Thyroid gland (tissue), 4 donors: Measurements from ENCODE around the gene ERMP1. TPM values are rescaled to one million over a fixed set of nuclear protein-coding genes. Genes with fewer than 3 reads are reported as not detected.

Experiments
- DNase-seq, 2 donors: peaks; one replicate each; pipeline ENCODE4 v3.0.0-alpha.2; 2019
- H3K27ac ChIP-seq, 3 donors: fragments of 200-600 bp; sonication (generic); 1 replicate in 2 of 3; 2 replicates in 1 of 3; pipeline ENCODE4 v1.5.1; 2016 to 2019; ENCODE audit warnings: mild to moderate bottlenecking in 1 of 3, moderate library complexity in 1 of 3
- H3K27me3 ChIP-seq: fragments of 200-600 bp; sonication (generic); one replicate; pipeline ENCODE4 v1.5.1; 2019
- H3K36me3 ChIP-seq, 2 donors: fragments of 200-600 bp; sonication (generic); one replicate each; pipeline ENCODE4 v1.5.1; 2016 to 2019
- H3K4me1 ChIP-seq, 2 donors: fragments of 200-600 bp; sonication (generic); one replicate each; pipeline ENCODE4 v1.5.1; 2017 to 2019
- H3K4me3 ChIP-seq, 3 donors: fragments of 200-600 bp; sonication (generic); replicated peaks in 1 of 3; 1 replicate in 2 of 3; 2 replicates in 1 of 3; pipeline ENCODE4 v1.5.1; 2016; ENCODE audit warnings: mild to moderate bottlenecking in 1 of 3
- H3K9me3 ChIP-seq: fragments of 200-600 bp; sonication (generic); one replicate; pipeline ENCODE4 v1.5.1; 2017
- POLR2A ChIP-seq, 2 donors: fragments of 450-650 bp; IDR thresholded peaks; one replicate each; pipeline ENCODE4 v1.6.1; 2017; ENCODE audit warnings: antibody characterized with exemption in 2 of 2, mild to moderate bottlenecking in 2 of 2, moderate library complexity in 1 of 2
- WGBS, 2 donors: methylation state at CpG; one replicate each; pipeline ENCODE4 v1.1.5; 2017; 5-methylcytosine and 5-hydroxymethylcytosine counted together
- intact Hi-C: fragments of 100-400 bp; cut with DNase I; formaldehyde crosslinking; loops from one replicate; pipeline ENCODE4 v1.15.1; 2023
- total RNA-seq, 4 donors: library from RNA; depleted of rRNA; stranded (reverse); fragments of >200 nt; gene quantifications; one replicate each; pipeline ENCODE4 v1.2.3, GENCODE V29; 2016
- TF ChIP-seq, protein P1 (sequence below), 6 experiments: fragments of 200-600 bp in 3 of 6; fragments of 450-650 bp in 3 of 6; sonication (generic) in 3 of 6; IDR thresholded peaks; one replicate each; pipeline ENCODE4 v1.5.1; 2016 to 2019; ENCODE audit warnings: antibody characterized with exemption in 6 of 6, mild to moderate bottlenecking in 2 of 6, inconsistent platforms in 1 of 6, moderate library complexity in 1 of 6

Gene ERMP1
- total RNA-seq, 4 donors from 2014 or later = 68.3 to 79.5 (median 75.2) TPM

DNA sequence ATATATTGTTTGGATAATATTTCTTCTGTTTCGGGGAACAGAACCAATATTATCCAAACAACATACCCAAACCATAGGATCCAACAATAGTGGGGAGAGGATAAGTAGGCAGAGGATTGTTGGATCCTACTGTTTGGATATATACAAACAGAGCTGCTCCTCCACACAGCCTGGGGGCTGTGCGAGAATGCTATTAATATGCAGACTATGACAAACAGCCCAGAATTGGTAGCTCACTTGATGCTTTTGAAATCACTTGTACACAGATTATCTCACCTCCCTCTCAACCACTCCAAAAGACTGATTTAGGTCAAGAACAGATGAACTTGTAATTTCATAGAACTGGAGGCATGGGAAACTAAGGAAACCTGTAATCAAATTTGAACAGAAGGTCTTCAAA is 33.4 kb upstream of the ERMP1 start:
- WGBS, 2 donors = 92 to 97% methylated on average over 2 of the region's 2 CpGs
- Histone ChIP-seq H3K27ac (no peak overlapping the region), H3K27me3 (no peaks in the 10 kb centered on the region), H3K36me3 (no peaks in the 10 kb centered on the region), H3K4me3 (no peak overlapping the region), H3K9me3 (no peaks in the 10 kb centered on the region), H3K4me1 (peaks cover 6 to 11% of the 10 kb centered on the region in 2 donors)
- intact Hi-C loops = no loop called here
- no peak for DNase-seq
- TF ChIP-seq, protein P1, sequence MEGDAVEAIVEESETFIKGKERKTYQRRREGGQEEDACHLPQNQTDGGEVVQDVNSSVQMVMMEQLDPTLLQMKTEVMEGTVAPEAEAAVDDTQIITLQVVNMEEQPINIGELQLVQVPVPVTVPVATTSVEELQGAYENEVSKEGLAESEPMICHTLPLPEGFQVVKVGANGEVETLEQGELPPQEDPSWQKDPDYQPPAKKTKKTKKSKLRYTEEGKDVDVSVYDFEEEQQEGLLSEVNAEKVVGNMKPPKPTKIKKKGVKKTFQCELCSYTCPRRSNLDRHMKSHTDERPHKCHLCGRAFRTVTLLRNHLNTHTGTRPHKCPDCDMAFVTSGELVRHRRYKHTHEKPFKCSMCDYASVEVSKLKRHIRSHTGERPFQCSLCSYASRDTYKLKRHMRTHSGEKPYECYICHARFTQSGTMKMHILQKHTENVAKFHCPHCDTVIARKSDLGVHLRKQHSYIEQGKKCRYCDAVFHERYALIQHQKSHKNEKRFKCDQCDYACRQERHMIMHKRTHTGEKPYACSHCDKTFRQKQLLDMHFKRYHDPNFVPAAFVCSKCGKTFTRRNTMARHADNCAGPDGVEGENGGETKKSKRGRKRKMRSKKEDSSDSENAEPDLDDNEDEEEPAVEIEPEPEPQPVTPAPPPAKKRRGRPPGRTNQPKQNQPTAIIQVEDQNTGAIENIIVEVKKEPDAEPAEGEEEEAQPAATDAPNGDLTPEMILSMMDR (IDR thresholded peaks at IDR 0.05) = no peak
- TF ChIP-seq POLR2A (IDR thresholded peaks at IDR 0.05) = no peak

DNA sequence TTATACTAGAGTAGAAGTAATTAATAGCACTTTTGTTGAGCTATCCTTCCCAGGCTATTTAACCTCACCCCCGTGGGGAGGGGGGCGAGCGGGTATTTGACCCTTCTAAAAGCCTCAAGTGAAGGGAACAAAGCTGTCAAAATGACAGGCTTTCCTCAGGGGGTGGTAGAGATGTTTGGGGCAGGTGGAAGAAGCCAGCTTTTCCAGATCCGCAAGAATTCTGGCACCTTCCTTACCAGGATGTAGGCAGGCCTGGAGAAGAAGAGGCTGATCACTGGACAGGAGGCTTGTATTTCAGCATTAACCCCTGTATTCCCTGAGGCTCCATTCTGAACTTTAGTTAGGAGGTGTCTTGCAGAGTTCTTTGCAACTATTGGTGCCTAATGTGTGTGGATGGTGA is 31.5 kb upstream of the ERMP1 start:
- intact Hi-C loops = no loop called here

DNA sequence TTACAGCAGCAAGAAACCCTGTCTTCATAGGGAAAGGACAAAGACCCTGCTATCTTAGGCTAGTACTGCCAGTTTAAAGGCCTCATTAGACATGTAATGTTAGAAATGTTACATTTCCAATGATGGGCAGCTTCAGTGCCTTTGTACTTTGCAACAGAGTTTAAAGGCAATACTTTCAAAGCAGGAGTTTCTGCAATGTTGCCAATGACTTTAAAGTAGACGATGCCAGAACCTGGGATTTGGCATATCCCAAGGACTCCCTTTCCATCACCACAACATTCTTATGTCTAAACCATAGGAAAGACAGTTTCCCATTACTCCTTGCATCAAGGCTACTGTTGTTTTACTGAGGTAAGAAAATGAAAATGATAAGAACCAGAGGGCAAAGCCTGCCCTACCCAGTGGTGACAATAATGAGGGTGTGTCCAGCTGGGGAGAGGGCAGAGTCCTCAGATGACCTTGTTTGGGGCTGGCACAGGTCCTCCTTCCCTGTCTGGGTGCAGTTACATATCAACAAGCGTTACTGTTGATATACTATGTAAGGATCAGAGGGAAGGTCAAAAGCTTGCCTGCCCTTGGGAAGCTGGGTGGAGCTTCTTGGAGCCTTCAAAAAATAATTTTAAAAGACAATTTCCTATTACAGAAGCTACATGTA is 30.3 kb upstream of the ERMP1 start:
- DNase-seq = no peak
- no peaks in the 10 kb centered on the region for H3K36me3 ChIP-seq
- 94 to 95% methylated on average over 2 of the region's 2 CpGs for WGBS, 2 donors
- TF ChIP-seq POLR2A (IDR thresholded peaks at IDR 0.05) = no peak
- TF ChIP-seq, protein P1 (IDR thresholded peaks at IDR 0.05) = no peak
- H3K9me3 ChIP-seq = no peaks in the 10 kb centered on the region
- H3K4me3 ChIP-seq = no peak overlapping the region
- no peaks in the 10 kb centered on the region for H3K4me1 ChIP-seq
- H3K27me3 ChIP-seq = no peaks in the 10 kb centered on the region
- no peak overlapping the region for H3K27ac ChIP-seq
- intact Hi-C loops = no loop called here

More for the DNA sequence above, 31.5 kb upstream of the ERMP1 start:
- TF ChIP-seq POLR2A (IDR thresholded peaks at IDR 0.05) = no peak
- TF ChIP-seq, protein P1 (IDR thresholded peaks at IDR 0.05) = no peak
- Histone ChIP-seq H3K4me3 (no peak overlapping the region), H3K4me1 (peaks cover 0 to under 1% of the 10 kb centered on the region in 2 donors), H3K27ac (no peak overlapping the region), H3K27me3 (no peaks in the 10 kb centered on the region), H3K9me3 (no peaks in the 10 kb centered on the region), H3K36me3 (no peaks in the 10 kb centered on the region)
- no peak for DNase-seq
- WGBS, 2 donors = 77 to 84% methylated on average over 4 of the region's 4 CpGs

DNA sequence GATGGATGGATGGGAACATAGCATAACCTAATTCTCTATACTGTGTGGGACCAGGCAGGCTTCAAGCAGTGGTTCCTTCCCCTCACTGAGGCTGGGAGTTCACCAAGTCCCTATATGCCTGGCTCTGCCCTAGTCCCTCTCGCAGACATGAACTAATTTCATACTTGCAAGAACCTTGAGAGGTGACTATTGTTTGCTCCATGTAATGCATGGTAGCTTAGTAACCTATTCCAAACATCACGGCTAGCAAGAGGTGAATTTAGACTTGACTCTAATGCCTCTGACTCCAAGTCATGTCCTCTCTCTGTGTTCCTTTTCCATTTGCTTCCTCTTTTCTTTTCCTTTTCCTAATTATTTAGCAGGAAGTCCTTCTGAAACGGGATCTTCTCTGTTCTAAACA is 25.9 kb upstream of the ERMP1 start:
- Histone ChIP-seq H3K27ac (no peak overlapping the region), H3K4me3 (no peak overlapping the region), H3K36me3 (no peaks in the 10 kb centered on the region), H3K9me3 (no peaks in the 10 kb centered on the region), H3K4me1 (peaks cover under 1% of the 10 kb centered on the region in 2 donors), H3K27me3 (no peaks in the 10 kb centered on the region)
- intact Hi-C loops = no loop called here
- TF ChIP-seq POLR2A (IDR thresholded peaks at IDR 0.05) = no peak
- 73 to 77% methylated on average over 3 of the region's 3 CpGs for WGBS, 2 donors
- DNase-seq = no peak

DNA sequence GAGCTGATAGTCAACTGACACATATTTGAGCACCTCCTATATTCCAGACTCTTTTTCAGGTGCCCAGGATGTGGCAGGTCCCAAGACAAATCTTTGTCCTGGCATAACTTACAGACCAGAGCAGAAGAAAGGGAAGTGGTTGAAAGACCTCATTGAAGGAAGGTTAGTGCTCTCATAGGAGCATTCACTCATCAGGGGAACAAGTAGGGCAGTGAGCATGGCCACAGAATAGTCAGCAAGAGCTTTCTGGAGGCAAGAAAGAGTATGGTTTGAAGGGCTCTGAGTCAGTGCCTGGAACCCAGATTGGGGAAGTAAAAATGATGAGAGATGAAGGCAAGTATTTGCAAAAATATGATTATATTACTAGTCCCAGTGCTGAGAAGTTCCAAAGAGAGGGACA is 25.0 kb upstream of the ERMP1 start:
- no peak for DNase-seq
- Histone ChIP-seq H3K4me3 (no peak overlapping the region), H3K27me3 (no peaks in the 10 kb centered on the region), H3K36me3 (no peaks in the 10 kb centered on the region), H3K4me1 (peaks cover 3 to 10% of the 10 kb centered on the region in 2 donors), H3K27ac (no peak overlapping the region), H3K9me3 (no peaks in the 10 kb centered on the region)
- intact Hi-C loops = no loop called here
- TF ChIP-seq, protein P1 (IDR thresholded peaks at IDR 0.05) = no peak
- no peak for TF ChIP-seq POLR2A (IDR thresholded peaks at IDR 0.05)
